ENCODE results near the gene SH3BGR. TPM values are rescaled to one million over a fixed set of nuclear protein-coding genes. Genes with fewer than 3 reads are reported as not detected.

Gene SH3BGR
- total and polyA plus RNA-seq, 2 of the 8 experiments (the other 6 are each of a cell fraction or from before 2014, with no cell fraction given) = 2.1 to 5.9 TPM

GRCh38 chr21:39527067-39527595 is 75.4 kb downstream of the SH3BGR start (continued):
- no peak for TF ChIP-seq CHD7 (IDR thresholded peaks at IDR 0.05; ENCODE audit: insufficient replicate concordance, low read length)
- TF ChIP-seq TAF7 (optimal IDR thresholded peaks at IDR 0.05; ENCODE audit: borderline replicate concordance, low read depth, low read length) = no peak
- TF ChIP-seq MAFK (IDR thresholded peaks at IDR 0.05; ENCODE audit: low read depth, low read length) = no peak
- TF ChIP-seq TEAD4 (IDR thresholded peaks at IDR 0.05; ENCODE audit: low read depth, low read length) = no peak
- TF ChIP-seq KDM1A (IDR thresholded peaks at IDR 0.05; ENCODE audit: borderline replicate concordance, low read length) = no peak
- TF ChIP-seq ASH2L (IDR thresholded peaks at IDR 0.05; ENCODE audit: low read length) = no peak
